Calu3 (cell line): ENCODE results near the gene AGPAT3. TPM values are rescaled to one million over a fixed set of nuclear protein-coding genes. Genes with fewer than 3 reads are reported as not detected.

Source experiments
- BruUV-seq: library from RNA; stranded (reverse); fragments of 400-500 nt; replicated peaks from 2 replicates; lab custom pipeline; 2021; lab: Mats Ljungman, UMichigan
- CTCF ChIA-PET: fragments of 300-600 bp; sonication (Branson Sonifier 250); formaldehyde crosslinking; loops from one replicate; lab custom pipeline; 2022; ENCODE audit warnings: antibody characterized with exemption; lab: Charles Lee
- DNase-seq: peaks from one replicate; pipeline ENCODE4 v3.0.0; 2022
- H3K27ac Mint-ChIP-seq: one replicate; pipeline ENCODE4 v1.8.0; 2022; ENCODE audit warnings: mixed read lengths; ENCODE audit not compliant: unreplicated experiment
- H3K27me3 Mint-ChIP-seq: one replicate; pipeline ENCODE4 v1.8.0; 2022; ENCODE audit warnings: mixed read lengths; ENCODE audit not compliant: unreplicated experiment
- H3K36me3 Mint-ChIP-seq: one replicate; pipeline ENCODE4 v1.8.0; 2022; ENCODE audit warnings: mild to moderate bottlenecking, moderate library complexity, mixed read lengths; ENCODE audit not compliant: insufficient read depth, unreplicated experiment
- H3K4me1 Mint-ChIP-seq: one replicate; pipeline ENCODE4 v1.8.0; 2022; ENCODE audit warnings: mild to moderate bottlenecking, low read depth, mixed read lengths; ENCODE audit not compliant: unreplicated experiment
- H3K4me3 Mint-ChIP-seq: one replicate; pipeline ENCODE4 v1.8.0; 2022; ENCODE audit warnings: mild to moderate bottlenecking, low read depth, moderate library complexity, mixed read lengths; ENCODE audit not compliant: unreplicated experiment
- H3K9me3 Mint-ChIP-seq: one replicate; pipeline ENCODE4 v1.8.0; 2022; ENCODE audit warnings: low read depth, mixed read lengths; ENCODE audit not compliant: unreplicated experiment
- CTCF ChIP-seq: fragments of 200-600 bp; IDR thresholded peaks from one replicate; pipeline ENCODE4 v1.8.0; 2022; ENCODE audit warnings: antibody characterized with exemption; ENCODE audit not compliant: unreplicated experiment
- intact Hi-C: fragments of 100-400 bp; cut with micrococcal nuclease; formaldehyde crosslinking; loops from one replicate; pipeline ENCODE4 v1.10.0; 2022; ENCODE audit not compliant: unreplicated experiment
- total RNA-seq: library from RNA; stranded (reverse); gene quantifications from 2 replicates; pipeline ENCODE4 v1.2.3, GENCODE V29; 2022

Gene AGPAT3
- total RNA-seq, 1 experiment from 2014 or later: 61.2 TPM

GRCh38 chr21:43903451-43904091 lies 38.5 kb downstream of the AGPAT3 start:
- no peak for TF ChIP-seq CTCF
- intact Hi-C loops: no loop called here
- no TSS peak for BruUV-seq
- Mint-ChIP-seq H3K36me3 (peaks cover 11% of the 10 kb centered on the region), H3K4me3 (no peak overlapping the region), H3K4me1 (no peaks in the 10 kb centered on the region), H3K27ac (no peak overlapping the region), H3K27me3 (no peaks in the 10 kb centered on the region), H3K9me3 (no peaks in the 10 kb centered on the region)
- CTCF ChIA-PET: no interaction called here
- DNase-seq: no peak

- CTCF ChIA-PET: no interaction called here
- no peak for DNase-seq
- H3K9me3 Mint-ChIP-seq: no peaks in the 10 kb centered on the region
- no peak for TF ChIP-seq CTCF
- H3K36me3 Mint-ChIP-seq: peaks cover 11% of the 10 kb centered on the region
- H3K27ac Mint-ChIP-seq: no peak overlapping the region
- no TSS peak for BruUV-seq
- H3K4me3 Mint-ChIP-seq: no peak overlapping the region
- intact Hi-C loops: no loop called here
- no peaks in the 10 kb centered on the region for H3K27me3 Mint-ChIP-seq
- no peaks in the 10 kb centered on the region for H3K4me1 Mint-ChIP-seq
Observed at GRCh38 chr21:43904331-43904781, 39.3 kb downstream of the AGPAT3 start.

GRCh38 chr21:43905726-43906455 lies 40.9 kb downstream of the AGPAT3 start:
- Mint-ChIP-seq H3K27me3 (no peaks in the 10 kb centered on the region), H3K4me3 (no peak overlapping the region), H3K27ac (no peak overlapping the region), H3K4me1 (no peaks in the 10 kb centered on the region), H3K9me3 (no peaks in the 10 kb centered on the region), H3K36me3 (peaks cover 11% of the 10 kb centered on the region)
- intact Hi-C loops: no loop called here
- BruUV-seq: no TSS peak
- TF ChIP-seq CTCF: no peak
- DNase-seq: no peak
- CTCF ChIA-PET: no interaction called here

GRCh38 chr21:43906585-43907370 lies 41.8 kb downstream of the AGPAT3 start:
- CTCF ChIA-PET: no interaction called here
- no peak overlapping the region for H3K27ac Mint-ChIP-seq

More at GRCh38 chr21:43906585-43907370, 41.8 kb downstream of the AGPAT3 start:
- intact Hi-C loops: no loop called here
- Mint-ChIP-seq H3K9me3 (no peaks in the 10 kb centered on the region), H3K4me1 (no peaks in the 10 kb centered on the region), H3K27me3 (no peaks in the 10 kb centered on the region), H3K4me3 (no peak overlapping the region), H3K36me3 (peaks cover 11% of the 10 kb centered on the region)
- no peak for DNase-seq
- TF ChIP-seq CTCF: no peak
- BruUV-seq: no TSS peak
